ENCODE measurements around the gene MUC3A. TPM values are rescaled to one million over a fixed set of nuclear protein-coding genes. Genes with fewer than 3 reads are reported as not detected.

MUC3A gene
- total and polyA plus RNA-seq, 2 of the 8 experiments (the other 6 are each of a cell fraction or from before 2014, with no cell fraction given), result 15.4 to 43.9 TPM

- TF ChIP-seq CHD2 (IDR thresholded peaks at IDR 0.05; ENCODE audit: low read length), result no peak; the same call in 1 of the 2 replicates
Measured at GRCh38 chr7:100965723-100966541, 16.6 kb downstream of the MUC3A start (continued).

Measured in H1 (cell line).